Superior temporal gyrus (tissue), 1 donor: ENCODE data around the gene ULK4.
"Not testable (repeated sequence)": the region's sequence is repeated elsewhere in the genome, so short reads cannot be mapped to it uniquely, and the experiment has no call there.

Experiments used
- DNase-seq: peaks from one replicate; pipeline ENCODE4 v3.0.0-alpha.2; 2016; ENCODE audit errors: extremely low spot score

Gene ULK4

DNA sequence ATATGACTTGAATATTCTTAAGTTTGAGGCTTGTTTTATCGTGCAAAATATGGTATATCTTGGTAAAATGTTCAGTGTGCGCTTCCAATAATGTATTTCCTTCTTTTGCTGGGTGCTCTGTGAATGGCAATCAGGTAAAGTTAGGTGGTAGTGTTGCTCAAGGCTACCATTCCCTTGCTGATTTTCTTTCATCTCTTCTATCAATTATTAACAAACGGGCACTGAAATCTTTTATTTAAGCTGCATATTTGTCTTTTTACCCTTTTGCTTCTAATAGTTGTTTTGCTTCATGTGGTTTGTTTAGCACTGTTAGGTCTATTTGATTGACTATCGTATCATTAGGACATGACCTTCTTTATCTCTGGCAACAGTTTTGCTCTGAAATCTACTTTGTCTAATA is 520.3 kb downstream of the ULK4 start:
- no peak for DNase-seq

DNA sequence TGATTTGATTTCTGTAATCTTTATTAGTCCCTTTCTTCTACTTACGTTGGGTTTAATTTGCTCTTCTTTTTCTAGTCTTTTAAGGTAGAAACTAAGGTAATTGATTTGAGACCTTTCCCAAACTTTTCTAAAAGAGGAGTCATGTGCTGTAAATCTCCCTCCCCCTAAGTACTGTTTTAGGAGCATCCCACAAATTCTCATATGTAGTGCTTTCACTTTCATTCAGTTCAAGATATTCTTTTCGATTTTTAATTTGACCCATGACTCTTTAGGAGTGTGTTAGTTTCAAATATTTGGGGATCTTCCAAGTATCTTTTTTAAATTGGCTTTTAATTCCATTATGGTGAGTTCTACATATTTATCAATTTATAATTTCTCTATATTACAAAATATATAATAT is 520.8 kb downstream of the ULK4 start:
- no peak for DNase-seq

DNA sequence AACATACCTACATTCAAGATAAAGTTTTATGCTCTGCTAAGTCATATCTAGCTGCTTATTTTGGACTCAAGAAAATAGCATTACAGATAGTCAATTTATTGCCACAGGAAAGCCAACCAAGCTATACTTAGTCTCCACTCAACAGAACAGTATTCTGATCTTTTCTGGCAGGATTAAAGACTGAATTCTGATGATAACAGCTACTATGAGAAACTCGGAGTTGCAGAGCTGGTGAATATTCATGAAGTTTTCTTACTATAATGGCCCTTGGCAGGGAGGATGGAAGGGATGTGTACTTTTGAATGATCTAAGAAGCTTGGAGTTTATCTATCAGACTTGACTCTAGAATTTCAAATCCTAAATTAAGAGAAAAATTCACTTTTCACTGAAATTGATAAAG is 524.9 kb downstream of the ULK4 start:
- no peak for DNase-seq

DNA sequence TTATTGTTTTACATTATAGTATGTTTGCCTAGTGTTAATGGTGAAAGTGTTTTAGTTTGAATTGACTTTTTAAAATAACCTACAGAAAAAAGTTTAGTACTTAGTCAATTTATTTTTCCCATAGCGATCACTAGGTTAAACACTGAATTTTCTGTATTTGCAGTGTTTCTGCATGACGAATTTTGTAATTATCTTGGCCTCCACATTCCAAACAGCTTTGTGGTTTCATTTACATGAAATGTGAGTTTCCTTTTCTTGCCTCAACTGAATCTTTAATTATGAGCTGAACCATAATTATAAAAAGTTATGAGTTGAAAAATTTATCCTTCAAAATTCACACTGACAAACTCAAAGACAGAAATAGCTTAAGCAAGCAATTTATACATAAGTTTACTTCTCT is 527.1 kb downstream of the ULK4 start:
- DNase-seq, result no peak

DNA sequence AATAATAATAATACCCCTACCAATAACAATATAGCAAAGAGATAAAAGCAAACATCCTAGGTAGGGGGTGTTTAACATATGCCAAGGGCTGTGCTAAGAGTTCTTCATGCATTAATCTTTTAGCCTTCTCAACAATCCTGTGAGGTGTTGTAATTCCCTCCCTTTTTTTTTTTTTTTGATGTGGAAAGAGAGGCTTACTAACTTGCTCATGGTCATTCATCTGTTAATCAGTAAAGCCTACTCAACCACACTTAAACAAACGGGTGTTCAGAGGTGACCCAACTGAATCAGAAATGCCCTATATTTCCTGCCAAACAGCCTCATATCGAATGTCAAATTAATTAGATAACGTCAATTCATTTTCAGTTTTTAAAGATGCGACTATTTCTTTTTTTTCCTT is 530.5 kb downstream of the ULK4 start:
- DNase-seq, result no peak

DNA sequence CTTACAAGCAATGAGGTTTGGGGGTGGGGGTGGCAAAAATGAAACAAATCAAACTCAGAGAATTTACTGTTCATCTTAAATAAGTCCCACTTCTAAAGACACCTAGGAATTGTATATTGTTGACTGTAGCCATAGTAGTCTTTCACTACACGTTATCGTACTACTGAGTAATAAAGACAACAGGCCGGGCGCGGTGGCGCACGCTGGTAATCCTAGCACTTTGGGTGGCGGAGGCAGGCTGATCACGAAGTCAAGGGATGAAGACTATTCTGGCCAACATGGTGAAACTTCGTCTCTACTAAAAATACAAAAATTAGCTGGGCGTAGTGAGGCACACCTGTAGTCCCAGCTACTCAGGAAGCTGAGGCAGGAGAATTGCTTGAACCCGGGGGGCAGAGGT is 531.0 kb downstream of the ULK4 start:
- DNase-seq, result no peak

DNA sequence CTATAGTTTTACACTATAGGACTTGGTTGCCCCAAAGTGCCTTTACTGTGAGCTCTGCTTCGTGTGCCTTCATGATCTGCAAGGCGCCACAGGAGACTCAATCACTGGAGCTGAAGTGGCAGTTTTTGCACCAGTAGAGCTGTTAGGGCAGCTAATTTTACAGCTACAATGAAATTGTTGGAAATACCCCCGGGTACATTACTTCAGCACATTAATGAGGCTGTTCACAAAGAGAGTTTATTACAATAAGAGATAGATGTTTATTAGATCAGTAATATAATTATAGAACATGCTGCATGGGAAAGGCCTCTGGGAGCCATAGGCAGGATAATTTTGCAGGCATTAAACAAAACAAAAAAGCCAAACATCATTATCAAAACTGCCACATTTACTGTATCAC is 531.5 kb downstream of the ULK4 start:
- DNase-seq, result no peak

DNA sequence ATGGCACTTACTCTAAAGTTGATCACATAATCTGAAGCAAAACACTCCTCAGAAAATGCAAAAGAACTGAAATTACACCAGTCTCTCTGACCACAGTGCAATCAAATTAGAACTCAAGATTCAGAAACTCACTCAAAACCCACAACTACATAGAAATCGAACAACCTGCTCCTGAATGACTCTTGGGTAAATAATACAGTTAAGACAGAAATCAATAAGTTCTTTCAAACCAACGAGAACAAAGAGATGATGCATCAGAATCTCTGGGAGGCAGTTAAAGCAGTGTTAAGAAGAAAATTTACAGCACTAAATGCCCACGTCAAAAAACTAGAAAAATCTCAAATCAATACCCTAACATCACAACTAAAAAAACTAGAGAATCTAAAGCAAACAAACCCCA is 535.4 kb downstream of the ULK4 start:
- DNase-seq, result no peak

DNA sequence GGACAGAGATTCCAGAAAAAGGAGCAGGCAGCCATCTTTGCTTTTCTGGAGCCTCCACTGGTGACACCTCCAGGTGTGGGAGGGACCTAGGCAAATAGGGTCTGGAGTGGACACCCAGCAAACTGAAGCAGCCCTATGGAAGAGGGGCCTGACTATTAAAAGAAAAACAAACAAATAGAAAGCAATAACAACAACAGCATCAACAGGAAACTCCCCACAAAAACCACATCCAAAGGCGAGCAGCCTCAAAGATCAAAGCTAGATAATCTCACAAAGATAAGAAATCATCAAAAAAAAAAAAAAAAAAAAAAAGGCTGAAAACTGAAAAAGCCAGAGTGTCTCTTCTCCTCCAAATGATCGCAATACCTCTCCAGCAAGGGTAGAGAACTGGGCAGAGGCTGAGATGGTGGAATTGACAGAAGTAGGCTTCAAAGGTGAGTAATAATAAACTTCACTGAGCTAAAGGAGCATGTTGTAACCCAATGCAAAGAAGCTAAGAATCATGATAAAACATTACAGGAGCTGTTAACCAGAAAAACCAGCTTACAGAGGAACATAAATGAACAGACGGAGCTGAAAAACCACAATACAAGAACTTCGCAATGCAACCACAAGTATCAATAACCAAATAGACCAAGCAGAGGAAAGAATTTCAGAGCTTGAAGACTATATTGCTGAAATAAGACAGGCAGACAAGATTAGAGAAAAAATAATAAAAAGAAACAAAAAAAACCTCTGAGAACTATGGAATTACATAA is 537.2 kb downstream of the ULK4 start:
- DNase-seq, result no peak

DNA sequence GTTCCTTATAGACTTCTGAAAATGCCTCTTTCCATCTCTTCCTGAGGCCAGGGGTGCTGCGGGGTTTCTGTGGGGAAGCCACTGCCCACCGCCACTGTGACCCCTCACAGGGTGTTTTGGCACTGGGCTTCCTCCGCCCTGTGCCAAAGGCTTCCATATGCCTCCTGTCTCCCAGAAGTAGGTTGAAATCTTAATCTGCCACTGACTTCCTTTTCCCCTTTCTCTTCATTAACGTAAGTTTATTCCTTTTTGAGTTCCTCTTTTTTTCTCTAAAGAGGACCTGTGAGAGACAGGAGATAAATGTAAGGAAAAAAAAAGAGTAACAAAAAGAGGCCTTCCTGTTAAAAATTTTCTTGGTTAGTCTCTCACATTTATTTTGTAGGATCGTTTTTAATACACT is 542.1 kb downstream of the ULK4 start:
- DNase-seq, result no peak

DNA sequence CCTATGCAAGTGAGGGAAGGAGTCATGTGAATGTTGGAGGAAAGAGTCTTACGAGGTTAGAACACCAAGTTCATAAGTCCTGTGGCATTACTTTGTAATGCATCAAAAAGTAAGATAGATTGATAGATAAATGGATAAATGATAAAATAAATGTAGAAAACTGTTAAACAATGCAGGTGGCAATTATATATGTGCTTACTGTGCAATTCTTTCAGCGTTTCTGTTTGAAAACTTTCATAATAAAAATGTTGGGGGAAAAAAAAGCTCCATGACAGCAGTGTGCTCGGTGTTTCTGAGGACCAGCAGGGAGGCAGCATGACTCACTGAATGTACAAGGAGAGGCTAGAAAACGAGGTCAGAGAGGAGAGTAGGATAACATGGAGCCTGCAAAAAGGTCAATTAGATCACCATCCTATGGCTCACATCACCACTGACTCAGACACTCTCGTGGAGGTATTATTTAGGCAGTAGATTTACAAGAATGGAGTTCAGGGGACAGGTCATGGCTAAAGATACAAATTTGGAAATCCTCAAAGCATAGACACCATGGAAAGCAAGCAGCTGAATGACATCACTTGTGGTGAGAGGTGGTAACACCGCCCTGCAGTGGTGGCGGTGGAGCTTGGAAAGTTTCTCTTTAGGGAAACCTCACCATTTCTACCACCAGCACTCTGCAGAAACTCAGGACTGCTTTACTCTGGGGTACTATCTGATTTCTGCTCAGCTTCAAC is 542.8 kb downstream of the ULK4 start:
- no peak for DNase-seq

DNA sequence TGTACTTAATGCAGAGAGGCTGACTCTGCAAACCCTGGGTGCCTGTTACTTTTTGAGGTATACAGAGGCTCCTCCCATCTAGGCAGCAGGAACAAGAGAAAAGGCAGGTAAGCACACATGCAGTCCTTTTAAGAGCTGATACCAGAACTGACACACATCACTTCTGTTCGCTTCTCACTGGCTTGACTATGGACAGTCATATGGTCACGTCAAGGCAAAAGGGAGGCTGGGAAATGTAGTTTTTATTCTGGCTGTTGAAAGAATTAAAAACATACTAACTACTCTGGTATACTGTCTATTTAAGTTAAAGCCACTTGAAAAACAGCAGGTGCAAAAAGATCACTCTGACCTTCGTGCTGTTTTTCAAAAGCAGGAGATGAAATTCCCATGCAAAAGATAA is 544.3 kb downstream of the ULK4 start:
- DNase-seq, result no peak

DNA sequence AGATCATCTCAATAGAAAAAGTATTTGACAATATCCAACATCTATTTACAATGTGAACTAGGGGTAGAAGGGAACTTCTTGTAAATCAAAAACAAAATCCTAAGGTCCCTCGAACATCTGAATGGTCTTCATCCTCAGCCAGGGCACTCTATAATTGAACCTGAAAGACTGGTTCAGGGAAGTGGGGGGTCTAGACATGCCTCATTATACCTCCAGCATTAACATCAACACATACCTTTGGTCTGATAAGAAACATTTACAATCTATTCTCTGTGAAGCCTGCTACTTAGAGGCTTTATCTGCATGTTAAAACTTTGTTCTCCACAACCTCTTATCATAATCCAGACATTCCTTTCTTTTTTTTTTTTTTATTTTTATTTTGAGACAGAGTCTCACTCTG is 550.8 kb downstream of the ULK4 start:
- no peak for DNase-seq

DNA sequence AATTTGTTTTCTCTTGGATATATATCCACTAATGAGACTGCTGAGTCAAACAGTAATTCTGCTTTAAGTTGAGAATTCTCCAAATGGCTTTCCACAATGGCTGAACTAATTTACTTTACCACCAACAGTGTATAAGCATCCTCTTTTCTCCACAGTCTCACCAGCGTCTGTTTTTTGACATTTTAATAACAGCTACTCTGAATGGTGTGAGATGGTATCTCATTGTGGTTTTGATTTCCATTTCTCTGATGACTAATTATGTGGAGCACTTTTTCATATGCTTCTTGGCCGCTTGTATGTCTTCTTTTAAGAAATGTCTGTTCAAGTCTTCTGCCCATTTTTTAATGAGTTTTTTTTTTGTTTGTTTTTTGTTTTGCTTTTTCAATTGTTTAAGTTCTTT is 556.4 kb downstream of the ULK4 start:
- DNase-seq, result no peak

DNA sequence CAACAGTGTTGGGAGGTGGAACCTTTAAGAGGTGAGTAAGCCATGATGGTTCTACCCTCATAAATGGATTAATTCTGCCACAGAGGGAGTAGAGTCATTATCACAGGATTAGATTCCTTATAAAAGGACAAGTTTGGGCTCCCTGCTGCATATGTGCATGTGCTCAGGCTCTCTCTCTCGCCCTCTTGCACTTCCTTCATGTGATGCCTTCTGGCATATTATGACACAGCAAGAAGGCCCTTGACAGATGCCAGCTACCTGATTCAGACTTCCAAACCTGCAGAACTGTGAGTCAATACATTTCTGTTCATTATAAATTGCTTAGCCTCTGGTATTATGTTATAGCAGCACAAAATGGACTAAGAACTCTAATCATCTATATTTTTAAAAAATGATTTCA is 557.3 kb downstream of the ULK4 start:
- no peak for DNase-seq

DNA sequence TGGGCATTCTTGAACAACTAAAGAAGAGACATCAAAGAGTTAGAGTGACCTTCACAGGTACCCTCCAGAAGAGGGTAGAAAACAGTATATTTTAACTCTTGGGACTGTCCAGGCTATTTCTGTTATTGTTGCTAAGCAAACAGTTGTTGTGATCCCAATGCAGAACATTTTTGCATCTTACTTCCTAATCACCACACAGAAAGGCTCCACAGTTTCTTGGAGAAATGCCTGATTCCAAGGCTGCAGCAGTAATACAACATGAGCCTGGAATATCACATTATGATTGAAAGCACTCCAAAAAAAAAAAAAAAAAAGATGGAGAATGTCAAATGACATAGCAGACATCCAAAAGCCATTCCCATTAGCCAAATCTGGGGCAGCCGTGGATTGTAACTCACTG is 567.0 kb downstream of the ULK4 start:
- DNase-seq, result no peak

DNA sequence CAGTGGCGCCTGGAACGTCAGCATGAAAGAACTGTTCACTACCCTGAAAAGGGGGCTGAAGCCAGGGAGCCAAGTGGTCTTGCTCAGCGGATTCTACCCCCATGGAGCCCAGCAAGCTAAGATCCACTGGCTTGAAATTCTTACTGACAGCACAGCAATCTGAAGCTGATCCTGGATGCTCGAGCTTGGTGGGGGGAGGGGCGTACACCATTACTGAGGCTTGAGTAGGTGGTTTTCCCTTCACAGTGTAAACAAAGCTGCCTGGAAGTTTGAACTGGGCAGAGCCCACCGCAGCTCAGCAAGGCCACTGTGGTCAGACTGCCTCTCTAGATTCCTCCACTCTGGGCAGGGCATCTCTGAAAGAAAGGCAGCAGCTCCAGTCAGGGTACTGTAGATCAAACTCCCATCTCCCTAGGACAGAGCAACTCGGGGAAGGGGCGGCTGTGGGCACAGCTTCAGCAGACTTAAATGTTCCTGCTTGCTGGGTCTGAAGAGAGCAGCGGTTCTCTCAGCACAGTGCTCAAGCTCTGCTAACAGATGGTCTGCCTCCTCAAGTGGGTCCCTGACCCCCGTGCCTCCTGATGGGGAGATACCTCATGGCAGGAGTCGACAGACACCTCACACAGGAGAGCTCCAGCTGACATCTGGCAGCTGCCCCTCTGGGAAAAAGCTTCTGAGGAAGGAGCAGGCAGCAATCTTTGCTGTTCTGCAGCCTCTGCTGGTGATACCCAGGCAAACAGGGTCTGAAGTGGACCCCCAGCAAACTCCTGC is 591.0 kb downstream of the ULK4 start:
- DNase-seq, result not testable (repeated sequence)

DNA sequence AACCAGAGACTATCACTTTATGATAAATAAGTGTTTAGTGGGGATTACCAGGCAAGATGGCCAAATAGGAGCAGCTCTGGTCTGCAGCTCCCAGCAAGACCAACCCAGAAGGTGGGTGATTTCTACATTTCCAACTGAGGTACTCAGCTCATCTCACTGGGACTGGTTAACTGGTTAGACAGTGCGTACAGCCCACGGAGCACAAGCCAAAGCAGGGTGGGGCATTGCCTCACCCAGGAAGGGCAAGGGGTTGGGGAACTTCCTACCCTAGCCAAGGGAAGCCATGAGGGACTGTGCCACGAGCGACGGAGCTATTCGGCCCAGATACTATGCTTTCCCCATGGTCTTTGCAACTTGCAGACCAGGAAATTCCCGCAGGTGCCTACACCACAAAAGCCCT is 591.6 kb downstream of the ULK4 start:
- no peak for DNase-seq

DNA sequence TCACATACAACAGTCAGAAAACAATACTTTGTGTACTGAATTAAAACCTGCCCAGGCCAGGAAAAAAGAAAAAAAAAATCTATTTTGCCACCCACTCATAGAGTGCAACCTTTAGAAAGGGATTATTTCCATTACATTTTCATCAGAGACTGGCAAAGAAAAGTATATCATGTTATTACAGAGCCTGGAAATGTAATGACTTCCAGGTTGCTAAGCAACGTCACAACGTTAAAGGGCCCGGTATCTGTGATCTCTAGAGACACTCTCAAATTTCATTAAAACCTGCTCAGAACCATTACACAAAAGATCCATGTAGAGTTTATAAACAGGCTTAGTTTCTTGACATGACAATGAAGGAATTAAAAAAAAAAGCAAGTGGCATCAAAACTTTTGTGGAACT is 592.1 kb downstream of the ULK4 start:
- no peak for DNase-seq

DNA sequence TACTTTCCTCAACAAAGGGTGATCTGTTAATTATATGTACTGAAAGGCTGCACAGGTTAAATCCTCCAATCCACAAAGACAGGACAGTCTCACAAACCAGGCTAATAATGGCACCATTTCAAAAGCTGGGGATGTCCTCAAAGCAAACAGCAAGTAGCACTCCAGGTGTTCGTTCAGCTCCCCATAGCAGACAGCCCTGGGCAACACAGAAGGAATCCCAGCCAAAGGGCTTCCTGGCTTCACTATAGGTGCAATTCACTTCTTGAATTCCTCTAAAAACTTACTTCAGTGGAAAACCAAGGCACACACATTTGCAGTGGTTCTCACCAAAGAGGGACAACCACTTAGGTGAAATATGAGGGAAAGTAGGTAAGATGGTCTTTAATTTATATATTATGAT is 595.9 kb downstream of the ULK4 start:
- DNase-seq, result no peak

DNA sequence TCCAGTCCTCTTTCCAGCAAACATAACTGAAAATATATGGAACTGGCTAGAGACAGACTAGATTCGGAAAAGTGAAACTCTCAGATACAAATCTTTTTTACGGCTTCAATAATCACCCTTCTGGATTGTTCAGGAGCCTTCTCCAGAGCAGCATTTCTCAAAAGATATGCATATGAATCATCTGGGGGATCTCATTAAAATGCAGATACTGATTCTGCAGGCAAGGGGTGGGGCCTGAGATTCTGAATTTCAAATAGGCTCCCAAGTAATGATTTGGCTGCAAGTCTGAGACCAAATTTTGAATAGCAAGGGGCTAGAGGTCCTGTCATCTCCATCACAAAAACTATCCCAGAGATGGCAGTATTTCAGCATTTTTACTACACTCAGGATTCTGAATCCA is 597.2 kb downstream of the ULK4 start:
- DNase-seq, result no peak

DNA sequence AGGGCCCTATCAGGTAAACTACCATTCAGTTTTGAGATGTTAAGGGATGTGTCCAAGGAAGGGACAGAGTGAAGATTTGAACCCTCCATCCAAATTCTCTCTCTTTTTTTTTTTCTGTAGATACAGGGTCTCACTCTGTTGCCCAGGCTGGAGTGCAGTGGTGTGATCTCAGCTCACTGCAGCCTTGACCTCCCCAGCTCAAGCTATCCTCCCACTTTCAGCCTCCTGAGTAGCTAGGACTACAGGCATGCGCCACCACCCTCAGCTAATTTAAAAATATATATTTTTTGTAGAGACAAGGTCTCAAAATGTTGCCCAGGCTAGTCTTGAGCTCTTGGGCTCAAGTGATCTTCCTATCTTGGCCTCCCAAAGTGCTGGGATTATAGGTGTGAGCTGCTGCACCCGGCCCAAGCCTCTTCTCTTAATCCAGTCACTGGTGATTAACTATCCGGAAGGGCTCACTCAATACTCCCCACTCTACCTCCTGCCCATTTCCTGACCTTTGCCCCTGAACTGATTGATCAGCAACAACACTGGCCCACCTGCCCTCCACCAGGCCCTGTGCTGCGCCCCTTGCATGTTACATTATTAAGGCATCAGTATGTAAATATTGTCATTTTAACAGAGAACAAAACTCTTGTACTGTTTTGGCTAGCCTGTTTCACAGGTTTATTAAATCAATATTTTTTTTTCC is 597.9 kb downstream of the ULK4 start:
- no peak for DNase-seq
